EL (cell line): ENCODE measurements around the gene TBC1D21.
"Not testable (repeated sequence)": the region's sequence is repeated elsewhere in the genome, so short reads cannot be mapped to it uniquely, and the experiment has no call there.

Experiments
- DNase-seq: peaks from one replicate; pipeline ENCODE4 v3.0.0-alpha.2; 2016

TBC1D21 gene

GRCh38 chr15:73931441-73931840 lies 58.1 kb downstream of the TBC1D21 start:
- no peak for DNase-seq

- DNase-seq, result no peak
Measured at GRCh38 chr15:73932381-73933191, 59.2 kb downstream of the TBC1D21 start.

GRCh38 chr15:73934281-73934680 lies 60.9 kb downstream of the TBC1D21 start:
- DNase-seq, result peak; percentile 52

- DNase-seq, result no peak
Measured at GRCh38 chr15:73935547-73935946, 62.2 kb downstream of the TBC1D21 start.

- no peak for DNase-seq
Measured at GRCh38 chr15:73936181-73936580, 62.8 kb downstream of the TBC1D21 start.

GRCh38 chr15:73936588-73937290 lies 63.4 kb downstream of the TBC1D21 start:
- no peak for DNase-seq

GRCh38 chr15:73937296-73937695 lies 63.9 kb downstream of the TBC1D21 start:
- DNase-seq, result no peak

- no peak for DNase-seq
Measured at GRCh38 chr15:73937726-73938125, 64.4 kb downstream of the TBC1D21 start.

- not testable (repeated sequence) for DNase-seq
Measured at GRCh38 chr15:73938516-73938915, 65.2 kb downstream of the TBC1D21 start.
